Activated B cell treated with CpG ODN at 0.5 μM for 24 hours (primary cell): ENCODE measurements around the gene KIRREL3. TPM values are rescaled to one million over a fixed set of nuclear protein-coding genes. Genes with fewer than 3 reads are reported as not detected.

Experiments
- ATAC-seq: fragments of 200-7000 bp; cut with Tn5 transposase; one replicate; pipeline ENCODE4 v1.10.0; 2021; ENCODE audit warnings: low read depth, mild to moderate bottlenecking, moderate library complexity
- CTCF ChIA-PET: fragments of 350-600 bp; sonication (Branson Sonifier 250); formaldehyde crosslinking; loops from one replicate; lab custom pipeline; 2021; ENCODE audit warnings: antibody characterized with exemption; lab: Charles Lee
- POLR2A ChIA-PET: fragments of 350-600 bp; sonication (Branson Sonifier 250); formaldehyde crosslinking; loops from one replicate; lab custom pipeline; 2021; ENCODE audit warnings: antibody characterized with exemption; lab: Charles Lee
- DNase-seq: peaks from one replicate; pipeline ENCODE4 v3.0.0; 2022
- H3K27ac Mint-ChIP-seq: one replicate; pipeline ENCODE4 v1.8.0; 2020; ENCODE audit warnings: mixed read lengths
- H3K27me3 Mint-ChIP-seq: one replicate; pipeline ENCODE4 v1.8.0; 2021; ENCODE audit warnings: mixed read lengths
- H3K36me3 Mint-ChIP-seq: one replicate; pipeline ENCODE4 v1.8.0; 2021; ENCODE audit warnings: low read depth, mixed read lengths
- H3K4me1 Mint-ChIP-seq: one replicate; pipeline ENCODE4 v1.8.0; 2021; ENCODE audit warnings: mixed read lengths
- H3K4me3 Mint-ChIP-seq: one replicate; pipeline ENCODE4 v1.8.0; 2020; ENCODE audit warnings: mild to moderate bottlenecking, mixed read lengths
- H3K9me3 Mint-ChIP-seq: one replicate; pipeline ENCODE4 v1.8.0; 2020; ENCODE audit warnings: mixed read lengths
- CTCF ChIP-seq: fragments of 200-600 bp; IDR thresholded peaks from one replicate; pipeline ENCODE4 v1.8.0; 2022; ENCODE audit warnings: antibody characterized with exemption, mild to moderate bottlenecking
- intact Hi-C: fragments of 100-400 bp; cut with micrococcal nuclease; formaldehyde crosslinking; loops from one replicate; pipeline ENCODE4 v1.15.1; 2024
- total RNA-seq: library from RNA; stranded (reverse); gene quantifications from 2 replicates; pipeline ENCODE4 v1.2.3, GENCODE V29; 2022

Gene KIRREL3
- total RNA-seq, 1 donor from 2014 or later, result not detected

DNA sequence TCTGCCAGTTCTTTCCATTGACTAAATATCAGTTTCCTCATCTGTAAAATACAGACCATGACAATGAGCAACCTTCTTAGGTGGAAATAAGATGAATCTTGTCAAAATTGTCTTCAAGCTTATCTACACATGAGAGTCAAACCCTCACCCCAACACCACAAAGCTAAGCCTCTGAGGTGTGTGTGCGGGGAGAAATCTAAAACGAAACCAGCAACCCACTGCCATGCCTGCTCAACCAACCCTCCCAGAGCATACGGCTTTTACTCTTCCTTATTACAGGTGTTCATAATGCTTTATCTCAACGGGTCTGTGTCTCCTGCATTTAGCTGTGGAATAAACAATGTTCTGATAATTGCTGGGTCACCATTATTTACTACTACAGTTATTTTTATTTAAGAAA, 235.4 kb downstream of the KIRREL3 start:
- Mint-ChIP-seq H3K27ac (no peak overlapping the region), H3K27me3 (no peaks in the 10 kb centered on the region), H3K36me3 (no peaks in the 10 kb centered on the region), H3K4me1 (no peaks in the 10 kb centered on the region), H3K4me3 (no peak overlapping the region), H3K9me3 (no peaks in the 10 kb centered on the region)
- ATAC-seq (no peak), DNase-seq (no peak)
- CTCF ChIA-PET, result no interaction called here
- intact Hi-C loops, result no loop called here
- POLR2A ChIA-PET, result no interaction called here
- no peak for TF ChIP-seq CTCF

GRCh38 chr11:126764231-126764630, 236.3 kb downstream of the KIRREL3 start:
- no peak overlapping the region for H3K4me3 Mint-ChIP-seq
- ChIA-PET POLR2A (no interaction called here), CTCF (no interaction called here)
- intact Hi-C loops, result no loop called here
- no peak for ATAC-seq
- H3K27me3 Mint-ChIP-seq, result no peaks in the 10 kb centered on the region
- no peaks in the 10 kb centered on the region for H3K9me3 Mint-ChIP-seq
- H3K4me1 Mint-ChIP-seq, result no peaks in the 10 kb centered on the region
- no peaks in the 10 kb centered on the region for H3K36me3 Mint-ChIP-seq
- no peak for TF ChIP-seq CTCF
- no peak for DNase-seq
- no peak overlapping the region for H3K27ac Mint-ChIP-seq

GRCh38 chr11:126756855-126757254, 243.7 kb downstream of the KIRREL3 start:
- Mint-ChIP-seq H3K4me3 (no peak overlapping the region), H3K9me3 (no peaks in the 10 kb centered on the region), H3K4me1 (no peaks in the 10 kb centered on the region), H3K36me3 (no peaks in the 10 kb centered on the region), H3K27ac (no peak overlapping the region), H3K27me3 (no peaks in the 10 kb centered on the region)
- ChIA-PET CTCF (no interaction called here), POLR2A (no interaction called here)
- DNase-seq, result no peak
- intact Hi-C loops, result no loop called here
- no peak for ATAC-seq
- no peak for TF ChIP-seq CTCF

DNA sequence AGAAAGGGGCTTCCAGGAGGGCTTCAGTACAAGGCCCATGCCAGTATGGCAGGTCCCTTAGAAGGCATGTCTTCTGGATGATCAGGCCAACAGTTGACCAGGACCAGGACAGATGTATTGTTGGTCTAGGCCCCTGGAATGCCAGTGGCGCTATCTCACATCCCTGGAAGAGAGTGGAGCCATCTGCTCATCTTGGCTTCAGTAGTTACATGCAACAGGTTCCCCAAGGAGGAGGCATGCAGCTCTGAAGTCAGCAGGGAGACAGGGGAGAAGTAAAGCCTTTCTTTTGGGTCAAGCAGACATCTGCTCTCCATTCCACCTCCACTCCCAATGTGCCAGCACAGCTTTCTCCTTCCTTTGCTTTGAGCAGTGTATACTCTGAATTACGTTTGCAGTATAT, 244.1 kb downstream of the KIRREL3 start:
- no peak for DNase-seq
- ChIA-PET POLR2A (no interaction called here), CTCF (no interaction called here)
- intact Hi-C loops, result no loop called here
- ATAC-seq, result no peak
- Mint-ChIP-seq H3K36me3 (no peaks in the 10 kb centered on the region), H3K27ac (no peak overlapping the region), H3K27me3 (no peaks in the 10 kb centered on the region), H3K4me3 (no peak overlapping the region), H3K9me3 (no peaks in the 10 kb centered on the region), H3K4me1 (no peaks in the 10 kb centered on the region)
- no peak for TF ChIP-seq CTCF

DNA sequence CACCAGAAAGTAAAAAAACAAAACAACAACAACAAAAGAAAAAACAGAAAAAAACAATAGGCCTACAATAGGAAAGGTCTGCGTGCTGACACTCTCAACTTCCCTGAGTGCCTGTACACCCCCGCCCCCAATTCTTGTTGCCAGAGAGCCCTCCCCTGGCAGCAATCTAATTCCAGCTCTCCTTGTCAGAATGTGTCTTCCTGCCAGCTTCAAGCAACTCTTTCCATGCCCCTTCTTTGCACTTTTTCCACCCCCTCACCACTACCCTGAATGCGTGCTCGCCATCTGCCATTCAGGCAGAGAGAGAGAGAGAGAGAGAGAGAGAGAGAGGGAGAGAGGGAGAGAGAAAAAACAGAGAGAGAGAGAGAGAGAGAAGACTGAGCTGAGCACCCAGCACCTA, 245.0 kb downstream of the KIRREL3 start:
- intact Hi-C loops, result no loop called here
- no peaks in the 10 kb centered on the region for H3K9me3 Mint-ChIP-seq
- no peaks in the 10 kb centered on the region for H3K4me1 Mint-ChIP-seq
- no peak overlapping the region for H3K4me3 Mint-ChIP-seq
- ChIA-PET POLR2A (no interaction called here), CTCF (no interaction called here)
- DNase-seq, result no peak
- ATAC-seq, result no peak
- no peak overlapping the region for H3K27ac Mint-ChIP-seq
- TF ChIP-seq CTCF, result no peak
- no peaks in the 10 kb centered on the region for H3K27me3 Mint-ChIP-seq
- H3K36me3 Mint-ChIP-seq, result no peaks in the 10 kb centered on the region
